Sigmoid colon (tissue), 7 donors: Measurements from ENCODE around the gene ZNHIT6. TPM values are rescaled to one million over a fixed set of nuclear protein-coding genes. Genes with fewer than 3 reads are reported as not detected.

ENCODE experiments used
- DNase-seq: peaks from one replicate; pipeline ENCODE4 v3.0.0-alpha.2; 2019
- H3K27ac ChIP-seq, 4 donors: fragments of 200-600 bp; sonication (generic); one replicate each; pipeline ENCODE4 v1.5.1; 2016 to 2019; ENCODE audit warnings: mild to moderate bottlenecking in 1 of 4
- H3K27me3 ChIP-seq, 3 donors: fragments of 200-600 bp; sonication (generic); one replicate each; pipeline ENCODE4 v1.5.1; 2019; ENCODE audit warnings: mild to moderate bottlenecking in 1 of 3
- H3K36me3 ChIP-seq, 4 donors: fragments of 200-600 bp; sonication (generic); one replicate each; pipeline ENCODE4 v1.5.1; 2016 to 2019
- H3K4me1 ChIP-seq, 4 donors: fragments of 200-600 bp; sonication (generic); one replicate each; pipeline ENCODE4 v1.5.1; 2017 to 2019
- H3K4me3 ChIP-seq, 4 donors: fragments of 200-600 bp; sonication (generic); one replicate each; pipeline ENCODE4 v1.5.1; 2017 to 2019; ENCODE audit warnings: mild to moderate bottlenecking in 2 of 4, moderate library complexity in 1 of 4
- H3K9me3 ChIP-seq, 4 donors: fragments of 200-600 bp in 3 of 4; sonication (generic) in 3 of 4; one replicate each; pipeline versions ENCODE4 v1.5.1 to v1.6.1; 2013 to 2019
- EP300 ChIP-seq, 4 donors: sonication (generic); formaldehyde crosslinking; IDR thresholded peaks; one replicate each; pipeline ENCODE4 v1.6.1; 2017; ENCODE audit warnings: antibody characterized with exemption in 4 of 4
- POLR2A ChIP-seq, 2 donors: fragments of 450-650 bp; IDR thresholded peaks; one replicate each; pipeline ENCODE4 v1.6.1; 2016; ENCODE audit warnings: antibody characterized with exemption in 2 of 2, mild to moderate bottlenecking in 2 of 2, moderate library complexity in 2 of 2
- POLR2AphosphoS5 ChIP-seq, 4 donors: sonication (generic); formaldehyde crosslinking; IDR thresholded peaks; one replicate each; pipeline ENCODE4 v1.6.1; 2017; ENCODE audit warnings: antibody characterized with exemption in 4 of 4
- WGBS, 2 donors: extraction: QIAGEN DNeasy Blood & Tissue Kit; methylation state at CpG; one replicate each; pipeline ENCODE4 v1.1.7; 2013; 5-methylcytosine and 5-hydroxymethylcytosine counted together
- intact Hi-C: fragments of 100-400 bp; cut with DNase I; formaldehyde crosslinking; loops from one replicate; pipeline ENCODE4 v1.15.1; 2023
- polyA plus RNA-seq, 3 donors: library from polyadenylated mRNA; stranded (reverse); fragments of 200-250 nt; gene quantifications; one replicate each; pipeline ENCODE4 v1.2.3, GENCODE V29; 2013
- total RNA-seq, 4 donors: library from RNA; depleted of rRNA; stranded (reverse); fragments of >200 nt; gene quantifications; one replicate each; pipeline ENCODE4 v1.1.0, GENCODE V29; 2016
- TF ChIP-seq, protein P1 (sequence below), 4 experiments: fragments of 450-650 bp in 3 of 4; fragments of 200-600 bp in 1 of 4; IDR thresholded peaks; one replicate each; pipeline ENCODE4 v1.5.1; 2016 to 2019; ENCODE audit warnings: antibody characterized with exemption in 4 of 4, mild to moderate bottlenecking in 3 of 4, moderate library complexity in 2 of 4
- donor health status: healthy with polysubstance abuse.
- donor health status: Bipolar disorder and iron deficiency.
- donor health status: healthy.

The ZNHIT6 gene
- total and polyA plus RNA-seq, 7 donors = 3.9 to 20.0 (median 12.5) TPM

DNA sequence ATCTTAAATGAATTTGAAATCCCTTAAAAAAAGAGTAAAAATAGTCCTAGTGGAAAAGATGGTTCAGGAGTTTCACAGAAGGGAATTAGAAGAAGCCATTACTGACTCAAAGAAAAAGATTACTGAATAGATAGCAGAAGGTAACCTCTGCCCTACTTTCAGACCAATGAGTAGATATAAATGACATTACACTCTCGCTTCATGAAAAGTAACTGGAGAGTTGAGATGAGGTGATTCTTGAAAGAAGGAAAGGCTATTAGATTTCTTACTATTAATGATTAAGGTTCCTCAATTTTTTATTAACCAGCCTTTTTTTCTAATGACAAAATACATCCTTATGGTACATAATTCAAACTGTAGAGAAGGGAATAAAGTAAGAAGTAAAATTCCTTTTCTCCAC lies 99.4 kb downstream of the ZNHIT6 start:
- WGBS, 2 donors = 93 to 100% methylated on average over 1 of the region's 1 CpG
- Histone ChIP-seq H3K4me3 (no peak overlapping the region), H3K4me1 (peaks cover 0 to 32% (median 19%) of the 10 kb centered on the region in 4 donors), H3K9me3 (no peaks in the 10 kb centered on the region), H3K27me3 (no peaks in the 10 kb centered on the region), H3K36me3 (no peaks in the 10 kb centered on the region), H3K27ac (no peak overlapping the region)
- DNase-seq = no peak
- TF ChIP-seq EP300 (IDR thresholded peaks at IDR 0.05) (no peak), POLR2A (IDR thresholded peaks at IDR 0.05) (no peak), POLR2AphosphoS5 (IDR thresholded peaks at IDR 0.05) (no peak)
- TF ChIP-seq, protein P1, sequence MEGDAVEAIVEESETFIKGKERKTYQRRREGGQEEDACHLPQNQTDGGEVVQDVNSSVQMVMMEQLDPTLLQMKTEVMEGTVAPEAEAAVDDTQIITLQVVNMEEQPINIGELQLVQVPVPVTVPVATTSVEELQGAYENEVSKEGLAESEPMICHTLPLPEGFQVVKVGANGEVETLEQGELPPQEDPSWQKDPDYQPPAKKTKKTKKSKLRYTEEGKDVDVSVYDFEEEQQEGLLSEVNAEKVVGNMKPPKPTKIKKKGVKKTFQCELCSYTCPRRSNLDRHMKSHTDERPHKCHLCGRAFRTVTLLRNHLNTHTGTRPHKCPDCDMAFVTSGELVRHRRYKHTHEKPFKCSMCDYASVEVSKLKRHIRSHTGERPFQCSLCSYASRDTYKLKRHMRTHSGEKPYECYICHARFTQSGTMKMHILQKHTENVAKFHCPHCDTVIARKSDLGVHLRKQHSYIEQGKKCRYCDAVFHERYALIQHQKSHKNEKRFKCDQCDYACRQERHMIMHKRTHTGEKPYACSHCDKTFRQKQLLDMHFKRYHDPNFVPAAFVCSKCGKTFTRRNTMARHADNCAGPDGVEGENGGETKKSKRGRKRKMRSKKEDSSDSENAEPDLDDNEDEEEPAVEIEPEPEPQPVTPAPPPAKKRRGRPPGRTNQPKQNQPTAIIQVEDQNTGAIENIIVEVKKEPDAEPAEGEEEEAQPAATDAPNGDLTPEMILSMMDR (IDR thresholded peaks at IDR 0.05) = no peak
- intact Hi-C loops = no loop called here

DNA sequence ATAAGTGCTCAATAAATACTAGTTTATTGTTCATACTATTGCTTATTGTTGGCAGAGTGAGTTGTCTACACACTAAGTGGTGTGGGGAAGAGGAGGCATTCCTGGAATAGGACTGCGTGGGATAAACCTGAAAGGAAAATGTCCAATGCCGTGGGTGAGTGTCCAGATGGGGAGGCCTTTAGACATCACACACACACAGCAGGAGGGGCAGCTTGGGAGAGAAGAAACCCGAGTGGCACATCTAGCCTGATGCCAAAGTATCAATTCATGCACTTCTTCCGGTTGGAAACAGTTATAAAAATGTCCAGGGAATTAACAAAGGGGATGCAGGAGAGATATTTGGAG lies 100.3 kb downstream of the ZNHIT6 start:
- Histone ChIP-seq H3K4me1 (peaks cover 0 to 35% (median 14%) of the 10 kb centered on the region in 4 donors), H3K27ac (no peak overlapping the region), H3K4me3 (no peak overlapping the region), H3K36me3 (no peaks in the 10 kb centered on the region), H3K9me3 (no peaks in the 10 kb centered on the region), H3K27me3 (no peaks in the 10 kb centered on the region)
- no peak for DNase-seq
- WGBS, 2 donors = 86 to 90% methylated on average over 4 of the region's 4 CpGs
- TF ChIP-seq POLR2AphosphoS5 (IDR thresholded peaks at IDR 0.05) = no peak
- TF ChIP-seq, protein P1 (IDR thresholded peaks at IDR 0.05) = no peak
- TF ChIP-seq POLR2A (IDR thresholded peaks at IDR 0.05) = no peak
- TF ChIP-seq EP300 (IDR thresholded peaks at IDR 0.05) = no peak
- intact Hi-C loops = no loop called here

DNA sequence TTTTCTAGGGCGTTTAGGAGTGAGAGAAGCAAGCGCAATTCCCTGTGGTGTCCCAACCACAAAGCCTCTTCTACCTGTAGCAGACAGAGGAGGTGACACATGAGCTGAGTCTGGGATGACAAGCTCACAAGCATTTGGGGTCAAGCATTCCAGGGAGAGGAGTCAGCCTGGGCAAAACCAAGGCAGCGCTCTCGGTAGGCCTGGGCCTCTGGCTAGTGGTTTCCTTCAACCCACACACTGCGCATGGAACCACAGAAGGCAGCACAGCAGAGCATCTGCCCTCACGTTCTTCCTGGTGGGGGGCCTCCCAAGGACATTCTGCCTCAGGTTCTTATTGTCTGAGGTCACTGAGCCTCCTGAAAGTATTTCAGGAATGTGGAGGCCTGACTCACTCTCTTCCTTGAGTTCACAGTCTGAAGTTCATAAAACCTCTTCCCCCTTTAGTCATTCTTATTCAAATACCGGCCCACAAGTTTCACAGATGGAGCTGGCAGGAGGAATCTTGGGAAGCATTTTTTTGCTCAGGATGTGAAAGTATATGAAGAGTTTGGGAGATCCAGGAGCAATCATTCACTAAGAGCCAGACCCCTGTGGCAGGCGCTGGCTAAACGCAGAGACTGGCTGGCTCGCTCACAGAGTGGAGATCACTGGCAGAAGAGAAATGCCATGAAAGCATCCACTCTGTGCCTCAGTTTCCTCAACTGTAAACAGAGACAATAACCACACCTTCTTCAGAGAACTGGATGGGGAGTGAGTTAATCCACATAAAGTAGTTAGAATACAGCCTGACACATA lies 100.9 kb downstream of the ZNHIT6 start:
- intact Hi-C loops = no loop called here
- H3K36me3 ChIP-seq = no peaks in the 10 kb centered on the region
- TF ChIP-seq EP300 (IDR thresholded peaks at IDR 0.05) = no peak
- TF ChIP-seq, protein P1 (IDR thresholded peaks at IDR 0.05) = no peak
- no peak for TF ChIP-seq POLR2A (IDR thresholded peaks at IDR 0.05)
- TF ChIP-seq POLR2AphosphoS5 (IDR thresholded peaks at IDR 0.05) = no peak
- peak overlapping the region in 1 of 4 donors; percentile 16 for H3K27ac ChIP-seq
- H3K9me3 ChIP-seq = no peaks in the 10 kb centered on the region
- H3K4me3 ChIP-seq = no peak overlapping the region
- no peak for DNase-seq
- WGBS, 2 donors = 87 to 88% methylated on average over 10 of the region's 10 CpGs
- H3K27me3 ChIP-seq = no peaks in the 10 kb centered on the region
- H3K4me1 ChIP-seq = peaks cover 0 to 29% (median 9%) of the 10 kb centered on the region in 4 donors

GRCh38 chr1:85606414-85606800 lies 101.8 kb downstream of the ZNHIT6 start:
- no peaks in the 10 kb centered on the region for H3K9me3 ChIP-seq
- H3K27me3 ChIP-seq = no peaks in the 10 kb centered on the region
- no peaks in the 10 kb centered on the region for H3K36me3 ChIP-seq
- H3K4me3 ChIP-seq = no peak overlapping the region
- no peak overlapping the region for H3K27ac ChIP-seq
- DNase-seq = no peak
- WGBS, 2 donors = 86 to 90% methylated on average over 4 of the region's 4 CpGs
- peaks cover 0 to 20% (median 2%) of the 10 kb centered on the region in 4 donors for H3K4me1 ChIP-seq
- TF ChIP-seq POLR2A (IDR thresholded peaks at IDR 0.05) = no peak
- TF ChIP-seq POLR2AphosphoS5 (IDR thresholded peaks at IDR 0.05) = no peak
- TF ChIP-seq EP300 (IDR thresholded peaks at IDR 0.05) = no peak
- TF ChIP-seq, protein P1 (IDR thresholded peaks at IDR 0.05) = no peak
- intact Hi-C loops = no loop called here
